Gastrocnemius medialis (tissue), 4 donors: ENCODE data around the gene MAL.

Experiments used
- CTCF ChIP-seq, 5 experiments: fragments of 450-650 bp in 3 of 5; fragments of 200-600 bp in 2 of 5; sonication (generic) in 2 of 5; IDR thresholded peaks in 4 of 5; conservative IDR thresholded peaks in 1 of 5; 1 replicate in 4 of 5; 2 replicates in 1 of 5; pipeline ENCODE4 v1.5.1; 2016 to 2019; ENCODE audit warnings: antibody characterized with exemption in 5 of 5, mild to moderate bottlenecking in 3 of 5, moderate library complexity in 3 of 5
- POLR2A ChIP-seq, 2 donors: fragments of 450-650 bp; IDR thresholded peaks; one replicate each; pipeline ENCODE4 v1.6.1; 2017; ENCODE audit warnings: antibody characterized with exemption in 2 of 2, mild to moderate bottlenecking in 2 of 2, moderate library complexity in 2 of 2

- TF ChIP-seq CTCF (IDR thresholded peaks at IDR 0.05 in 4 of 5, conservative IDR thresholded peaks at IDR 0.05 in 1 of 5) = no peak
- TF ChIP-seq POLR2A (IDR thresholded peaks at IDR 0.05) = no peak
Measured at GRCh38 chr2:95061119-95061512, 35.6 kb downstream of the MAL start.
